Measurements from ENCODE around the gene IL17F. TPM values are rescaled to one million over a fixed set of nuclear protein-coding genes. Genes with fewer than 3 reads are reported as not detected.

IL17F gene
- total RNA-seq, 1 experiment from 2014 or later, result not detected

DNA sequence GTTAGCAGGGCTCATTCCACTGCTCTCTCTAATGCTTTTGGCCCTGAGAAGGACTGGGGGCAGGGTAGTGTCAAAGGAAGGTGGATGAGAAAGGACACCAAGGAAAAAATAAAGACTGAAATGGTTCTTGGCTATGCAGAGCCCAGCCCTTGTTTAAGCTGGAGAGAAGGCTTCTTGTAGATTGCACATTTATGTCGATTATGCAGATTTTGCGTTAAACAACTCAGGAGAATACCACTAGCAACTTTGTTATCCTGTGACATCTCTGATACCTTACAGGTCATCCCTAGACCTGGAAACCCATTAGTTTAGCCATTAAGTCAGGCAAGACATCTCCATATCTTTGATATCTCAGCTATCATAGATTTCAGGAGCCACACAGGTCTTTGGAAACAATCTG lies 11.1 kb upstream of the IL17F start:
- Histone ChIP-seq H3K36me3 (ENCODE audit: low read depth) (no peaks in the 10 kb centered on the region), H3K27ac (no peak overlapping the region), H3K9me2 (ENCODE audit: insufficient read depth) (no peaks in the 10 kb centered on the region), H3F3A (ENCODE audit: insufficient read depth, low read depth) (no peaks in the 10 kb centered on the region), H2AFZ (no peak overlapping the region), H4K20me1 (ENCODE audit: insufficient read depth) (no peaks in the 10 kb centered on the region), H3K9me3 (ENCODE audit: insufficient read depth, low read depth) (no peaks in the 10 kb centered on the region), H3K27me3 (ENCODE audit: insufficient read depth, low read depth) (peaks cover 41% of the 10 kb centered on the region), H3K4me3 (no peak overlapping the region), H3K4me1 (replicated peaks; ENCODE audit: insufficient read depth) (no peaks in the 10 kb centered on the region), H3K4me2 (no peak overlapping the region), H3K79me2 (ENCODE audit: low read depth) (no peaks in the 10 kb centered on the region)
- DNase-seq, result no peak
- POLR2A ChIA-PET (ENCODE audit: unreplicated experiment), result no interaction called here
- TF ChIP-seq EZH2 (IDR thresholded peaks at IDR 0.05; ENCODE audit: low read depth), result no peak
- TF ChIP-seq, protein P1, sequence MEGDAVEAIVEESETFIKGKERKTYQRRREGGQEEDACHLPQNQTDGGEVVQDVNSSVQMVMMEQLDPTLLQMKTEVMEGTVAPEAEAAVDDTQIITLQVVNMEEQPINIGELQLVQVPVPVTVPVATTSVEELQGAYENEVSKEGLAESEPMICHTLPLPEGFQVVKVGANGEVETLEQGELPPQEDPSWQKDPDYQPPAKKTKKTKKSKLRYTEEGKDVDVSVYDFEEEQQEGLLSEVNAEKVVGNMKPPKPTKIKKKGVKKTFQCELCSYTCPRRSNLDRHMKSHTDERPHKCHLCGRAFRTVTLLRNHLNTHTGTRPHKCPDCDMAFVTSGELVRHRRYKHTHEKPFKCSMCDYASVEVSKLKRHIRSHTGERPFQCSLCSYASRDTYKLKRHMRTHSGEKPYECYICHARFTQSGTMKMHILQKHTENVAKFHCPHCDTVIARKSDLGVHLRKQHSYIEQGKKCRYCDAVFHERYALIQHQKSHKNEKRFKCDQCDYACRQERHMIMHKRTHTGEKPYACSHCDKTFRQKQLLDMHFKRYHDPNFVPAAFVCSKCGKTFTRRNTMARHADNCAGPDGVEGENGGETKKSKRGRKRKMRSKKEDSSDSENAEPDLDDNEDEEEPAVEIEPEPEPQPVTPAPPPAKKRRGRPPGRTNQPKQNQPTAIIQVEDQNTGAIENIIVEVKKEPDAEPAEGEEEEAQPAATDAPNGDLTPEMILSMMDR (conservative IDR thresholded peaks at IDR 0.05), result no peak
- intact Hi-C loops (cut with micrococcal nuclease; ENCODE audit: unreplicated experiment), result no loop called here
- CTCF ChIA-PET, result no interaction called here
- BruUV-seq (replicated peaks), result no TSS peak

DNA sequence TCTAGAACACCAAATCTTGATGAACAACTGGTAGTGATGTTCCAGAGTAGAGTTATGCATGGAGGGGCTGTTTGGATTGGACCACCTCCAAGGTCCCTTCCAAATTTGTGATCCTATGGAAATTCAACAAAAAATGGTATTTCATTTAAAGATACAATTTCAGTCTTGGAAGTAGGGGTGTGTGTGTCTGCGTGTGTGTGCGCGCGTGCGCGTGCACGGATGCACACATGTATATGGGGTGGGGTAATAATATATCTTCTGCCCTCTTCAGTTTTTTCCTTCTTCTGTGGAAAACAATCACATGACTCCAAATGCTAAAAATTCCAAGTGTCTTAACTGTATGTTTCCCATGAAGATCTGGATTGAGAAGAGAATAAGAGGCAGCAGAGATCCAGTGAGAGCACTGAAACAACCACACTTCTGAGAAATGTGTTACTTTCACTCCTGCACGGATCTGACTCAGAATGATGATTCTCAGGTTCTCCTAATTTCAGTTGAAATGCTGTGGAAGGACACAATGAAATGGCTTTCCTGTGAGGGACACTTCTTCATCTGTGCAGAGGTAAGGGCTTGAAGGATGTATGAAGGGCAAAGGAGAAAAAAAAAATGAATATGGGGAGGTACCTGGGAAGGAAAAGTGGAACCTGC lies 10.6 kb upstream of the IL17F start:
- no TSS peak for BruUV-seq (replicated peaks)
- no peaks in the 10 kb centered on the region for H3K79me2 ChIP-seq (ENCODE audit: low read depth)
- no peak overlapping the region for H3K27ac ChIP-seq
- H3K27me3 ChIP-seq (ENCODE audit: insufficient read depth, low read depth), result peaks cover 46% of the 10 kb centered on the region
- H3K4me3 ChIP-seq, result no peak overlapping the region
- TF ChIP-seq EZH2 (IDR thresholded peaks at IDR 0.05; ENCODE audit: low read depth), result no peak
- TF ChIP-seq, protein P1 (conservative IDR thresholded peaks at IDR 0.05), result no peak
- no peaks in the 10 kb centered on the region for H4K20me1 ChIP-seq (ENCODE audit: insufficient read depth)
- no peak overlapping the region for H3K4me2 ChIP-seq
- H2AFZ ChIP-seq, result no peak overlapping the region
- no peaks in the 10 kb centered on the region for H3K36me3 ChIP-seq (ENCODE audit: low read depth)
- H3K9me3 ChIP-seq (ENCODE audit: insufficient read depth, low read depth), result no peaks in the 10 kb centered on the region
- no peaks in the 10 kb centered on the region for H3K9me2 ChIP-seq (ENCODE audit: insufficient read depth)
- no peaks in the 10 kb centered on the region for H3F3A ChIP-seq (ENCODE audit: insufficient read depth, low read depth)
- POLR2A ChIA-PET (ENCODE audit: unreplicated experiment), result interaction anchor here (0.6 kb wide), 1 partner anchor 151 kb away, joined by 3 read pairs; no protein-coding TSS in a partner anchor
- no peaks in the 10 kb centered on the region for H3K4me1 ChIP-seq (replicated peaks; ENCODE audit: insufficient read depth)
- no peak for DNase-seq
- CTCF ChIA-PET, result no interaction called here
- intact Hi-C loops (cut with micrococcal nuclease; ENCODE audit: unreplicated experiment), result no loop called here

GRCh38 chr6:52253494-52253893 lies 9.2 kb upstream of the IL17F start:
- Histone ChIP-seq H3K79me2 (ENCODE audit: low read depth) (no peaks in the 10 kb centered on the region), H3K4me1 (replicated peaks; ENCODE audit: insufficient read depth) (no peaks in the 10 kb centered on the region), H3K27ac (no peak overlapping the region), H3K27me3 (ENCODE audit: insufficient read depth, low read depth) (peaks cover 60% of the 10 kb centered on the region), H4K20me1 (ENCODE audit: insufficient read depth) (no peaks in the 10 kb centered on the region), H3K9me3 (ENCODE audit: insufficient read depth, low read depth) (no peaks in the 10 kb centered on the region), H3K4me2 (no peak overlapping the region), H3K36me3 (ENCODE audit: low read depth) (no peaks in the 10 kb centered on the region), H3F3A (ENCODE audit: insufficient read depth, low read depth) (no peaks in the 10 kb centered on the region), H3K9me2 (ENCODE audit: insufficient read depth) (no peaks in the 10 kb centered on the region), H2AFZ (no peak overlapping the region), H3K4me3 (no peak overlapping the region)
- ChIA-PET CTCF (no interaction called here), POLR2A (ENCODE audit: unreplicated experiment) (no interaction called here)
- intact Hi-C loops (cut with micrococcal nuclease; ENCODE audit: unreplicated experiment), result no loop called here
- TF ChIP-seq, protein P1 (conservative IDR thresholded peaks at IDR 0.05), result no peak
- TF ChIP-seq EZH2 (IDR thresholded peaks at IDR 0.05; ENCODE audit: low read depth), result no peak
- no TSS peak for BruUV-seq (replicated peaks)
- no peak for DNase-seq

Data from PC-9 (cell line).